ENCODE data around the gene KLHL12.

The KLHL12 gene

GRCh38 chr1:202888221-202888530 lies 38.9 kb downstream of the KLHL12 start:
- H3K27ac ChIP-seq (ENCODE audit: low read length): peak overlapping the region; percentile 82
- H3K9ac ChIP-seq (ENCODE audit: low read length in 2 of 2): peak overlapping the region; percentile 82 to 86
- peaks cover 4% of the 10 kb centered on the region for H3K4me1 ChIP-seq (ENCODE audit: control insufficient read depth, insufficient read depth, low read length)
- H3K27me3 ChIP-seq (ENCODE audit: control insufficient read depth in 1 of 2, insufficient read depth in 2 of 2, low read length in 2 of 2): no peaks in the 10 kb centered on the region
- H3K9me3 ChIP-seq (ENCODE audit: control insufficient read depth in 2 of 2, low read length in 2 of 2): no peaks in the 10 kb centered on the region
- H3K36me3 ChIP-seq (ENCODE audit: control insufficient read depth in 2 of 2, insufficient read depth in 2 of 2, low read length in 2 of 2): peaks cover 16 to 20% of the 10 kb centered on the region in 2 donors
- peak overlapping the region; percentile 78 to 93 for H3K4me3 ChIP-seq (ENCODE audit: low read length in 2 of 2)

DNA sequence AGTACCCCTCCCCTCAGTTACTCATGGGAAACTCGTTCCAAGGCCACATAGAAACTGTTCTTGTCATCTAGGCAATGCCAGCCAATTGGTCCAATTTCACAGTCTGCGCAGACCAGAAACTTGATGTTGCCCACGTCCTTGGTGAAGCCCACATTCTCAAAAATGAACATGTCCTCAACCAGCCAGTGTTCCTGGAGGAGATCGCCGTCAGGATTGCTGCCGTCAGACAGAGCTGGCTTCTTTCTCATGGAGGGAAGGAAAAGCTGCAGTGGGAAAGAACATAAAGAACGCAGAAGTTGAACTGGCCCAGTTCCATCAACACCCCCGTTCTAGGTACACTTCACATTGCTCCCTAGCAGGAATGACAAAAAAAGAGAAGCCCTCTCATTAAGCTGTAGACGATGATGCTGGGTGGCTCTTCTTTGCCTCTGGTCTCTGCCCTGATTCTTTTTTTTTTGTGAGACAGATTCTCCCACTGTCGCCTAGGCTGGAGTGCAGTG lies 46.0 kb downstream of the KLHL12 start:
- no peaks in the 10 kb centered on the region for H3K4me1 ChIP-seq (ENCODE audit: control insufficient read depth, insufficient read depth, low read length)
- H3K4me3 ChIP-seq (ENCODE audit: low read length in 2 of 2): no peak overlapping the region
- H3K9me3 ChIP-seq (ENCODE audit: control insufficient read depth in 2 of 2, low read length in 2 of 2): no peaks in the 10 kb centered on the region
- no peak overlapping the region for H3K9ac ChIP-seq (ENCODE audit: low read length in 2 of 2)
- peaks cover 5 to 15% of the 10 kb centered on the region in 2 donors for H3K36me3 ChIP-seq (ENCODE audit: control insufficient read depth in 2 of 2, insufficient read depth in 2 of 2, low read length in 2 of 2)
- no peak overlapping the region for H3K27ac ChIP-seq (ENCODE audit: low read length)
- no peaks in the 10 kb centered on the region for H3K27me3 ChIP-seq (ENCODE audit: control insufficient read depth in 1 of 2, insufficient read depth in 2 of 2, low read length in 2 of 2)

DNA sequence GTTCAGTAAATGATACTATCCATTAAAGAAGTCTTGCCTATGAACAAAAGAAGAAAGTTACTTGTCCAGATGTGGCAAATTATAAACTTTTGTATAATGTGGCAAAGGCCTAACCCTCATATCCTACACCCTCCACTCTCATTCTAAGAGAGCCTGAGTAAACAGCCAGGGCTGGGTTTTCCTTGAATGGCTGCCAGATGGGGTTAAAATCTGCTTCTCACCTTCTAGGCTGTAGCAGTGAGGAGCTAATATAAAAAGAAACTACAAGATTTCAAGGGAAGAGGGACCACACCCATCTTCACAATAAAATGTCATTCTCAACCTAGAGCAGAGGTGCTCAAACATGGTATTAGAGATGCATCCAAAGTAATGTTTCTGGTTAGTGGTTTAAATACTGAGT lies 47.0 kb downstream of the KLHL12 start:
- no peaks in the 10 kb centered on the region for H3K4me1 ChIP-seq (ENCODE audit: control insufficient read depth, insufficient read depth, low read length)

DNA sequence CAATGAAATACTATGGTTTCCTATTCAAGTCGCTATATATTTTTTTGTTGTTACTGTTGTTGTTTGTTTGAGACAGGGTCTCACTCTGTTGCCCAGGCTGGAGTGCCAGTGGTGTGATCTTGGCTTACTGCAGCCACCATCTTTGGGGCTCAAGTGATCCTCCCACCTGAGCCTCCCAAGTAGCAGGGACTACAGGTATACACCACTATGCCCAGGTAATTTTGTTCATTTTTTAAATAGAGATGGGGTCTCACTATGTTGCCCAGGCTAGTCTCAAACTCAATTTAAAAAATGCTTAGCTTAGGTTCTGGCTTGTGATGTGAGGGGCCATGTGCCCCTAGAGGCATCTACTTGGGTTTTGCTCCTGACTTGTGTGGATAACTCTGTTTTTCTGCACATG lies 47.9 kb downstream of the KLHL12 start:
- no peak overlapping the region for H3K27ac ChIP-seq (ENCODE audit: low read length)
- peaks cover 5 to 15% of the 10 kb centered on the region in 2 donors for H3K36me3 ChIP-seq (ENCODE audit: control insufficient read depth in 2 of 2, insufficient read depth in 2 of 2, low read length in 2 of 2)
- no peaks in the 10 kb centered on the region for H3K4me1 ChIP-seq (ENCODE audit: control insufficient read depth, insufficient read depth, low read length)
- H3K4me3 ChIP-seq (ENCODE audit: low read length in 2 of 2): no peak overlapping the region
- H3K9me3 ChIP-seq (ENCODE audit: control insufficient read depth in 2 of 2, low read length in 2 of 2): no peaks in the 10 kb centered on the region
- H3K27me3 ChIP-seq (ENCODE audit: control insufficient read depth in 1 of 2, insufficient read depth in 2 of 2, low read length in 2 of 2): no peaks in the 10 kb centered on the region
- no peak overlapping the region for H3K9ac ChIP-seq (ENCODE audit: low read length in 2 of 2)

More for the DNA sequence above, 47.0 kb downstream of the KLHL12 start:
- Histone ChIP-seq H3K27me3 (ENCODE audit: control insufficient read depth in 1 of 2, insufficient read depth in 2 of 2, low read length in 2 of 2) (no peaks in the 10 kb centered on the region), H3K27ac (ENCODE audit: low read length) (no peak overlapping the region), H3K4me3 (ENCODE audit: low read length in 2 of 2) (no peak overlapping the region), H3K36me3 (ENCODE audit: control insufficient read depth in 2 of 2, insufficient read depth in 2 of 2, low read length in 2 of 2) (peaks cover 5 to 15% of the 10 kb centered on the region in 2 donors), H3K9me3 (ENCODE audit: control insufficient read depth in 2 of 2, low read length in 2 of 2) (no peaks in the 10 kb centered on the region), H3K9ac (ENCODE audit: low read length in 2 of 2) (no peak overlapping the region)

DNA sequence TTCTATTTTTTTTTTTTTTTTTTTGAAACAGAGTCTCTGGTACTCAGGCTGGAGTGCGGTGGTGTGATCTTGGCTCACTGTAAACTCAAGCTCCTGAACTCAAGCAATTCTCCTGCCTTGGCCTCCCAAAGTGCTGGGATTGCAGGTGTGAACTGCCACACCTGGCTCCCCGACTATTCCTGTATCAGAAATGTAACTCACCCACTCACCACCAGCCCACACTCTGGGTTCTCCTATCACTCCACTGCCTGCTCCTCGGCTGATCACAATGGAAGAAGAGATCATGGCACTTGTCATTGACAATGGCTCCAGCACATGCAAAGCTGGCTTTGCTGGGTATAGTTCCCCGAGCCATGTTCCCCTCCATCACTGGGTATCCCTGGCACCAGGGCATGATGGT lies 54.0 kb downstream of the KLHL12 start:
- no peak overlapping the region for H3K4me3 ChIP-seq (ENCODE audit: low read length in 2 of 2)
- H3K27me3 ChIP-seq (ENCODE audit: control insufficient read depth in 1 of 2, insufficient read depth in 2 of 2, low read length in 2 of 2): no peaks in the 10 kb centered on the region
- no peak overlapping the region for H3K9ac ChIP-seq (ENCODE audit: low read length in 2 of 2)
- H3K27ac ChIP-seq (ENCODE audit: low read length): no peak overlapping the region
- no peaks in the 10 kb centered on the region for H3K9me3 ChIP-seq (ENCODE audit: control insufficient read depth in 2 of 2, low read length in 2 of 2)
- H3K36me3 ChIP-seq (ENCODE audit: control insufficient read depth in 2 of 2, insufficient read depth in 2 of 2, low read length in 2 of 2): no peaks in the 10 kb centered on the region
- no peaks in the 10 kb centered on the region for H3K4me1 ChIP-seq (ENCODE audit: control insufficient read depth, insufficient read depth, low read length)

GRCh38 chr1:202871367-202871766 lies 55.7 kb downstream of the KLHL12 start:
- Histone ChIP-seq H3K4me1 (ENCODE audit: control insufficient read depth, insufficient read depth, low read length) (no peaks in the 10 kb centered on the region), H3K9ac (ENCODE audit: low read length in 2 of 2) (no peak overlapping the region), H3K27ac (ENCODE audit: low read length) (no peak overlapping the region), H3K4me3 (ENCODE audit: low read length in 2 of 2) (no peak overlapping the region), H3K9me3 (ENCODE audit: control insufficient read depth in 2 of 2, low read length in 2 of 2) (no peaks in the 10 kb centered on the region), H3K27me3 (ENCODE audit: control insufficient read depth in 1 of 2, insufficient read depth in 2 of 2, low read length in 2 of 2) (no peaks in the 10 kb centered on the region), H3K36me3 (ENCODE audit: control insufficient read depth in 2 of 2, insufficient read depth in 2 of 2, low read length in 2 of 2) (no peaks in the 10 kb centered on the region)

- Histone ChIP-seq H3K9me3 (ENCODE audit: control insufficient read depth in 2 of 2, low read length in 2 of 2) (no peaks in the 10 kb centered on the region), H3K36me3 (ENCODE audit: control insufficient read depth in 2 of 2, insufficient read depth in 2 of 2, low read length in 2 of 2) (no peaks in the 10 kb centered on the region), H3K27me3 (ENCODE audit: control insufficient read depth in 1 of 2, insufficient read depth in 2 of 2, low read length in 2 of 2) (no peaks in the 10 kb centered on the region), H3K9ac (ENCODE audit: low read length in 2 of 2) (no peak overlapping the region), H3K4me3 (ENCODE audit: low read length in 2 of 2) (no peak overlapping the region), H3K4me1 (ENCODE audit: control insufficient read depth, insufficient read depth, low read length) (peaks cover 22% of the 10 kb centered on the region), H3K27ac (ENCODE audit: low read length) (no peak overlapping the region)
These were observed 64.1 kb downstream of the KLHL12 start for GRCh38 chr1:202862679-202863560.

- Histone ChIP-seq H3K9ac (ENCODE audit: low read length in 2 of 2) (peak overlapping the region; percentile 53 to 68), H3K36me3 (ENCODE audit: control insufficient read depth in 2 of 2, insufficient read depth in 2 of 2, low read length in 2 of 2) (no peaks in the 10 kb centered on the region), H3K9me3 (ENCODE audit: control insufficient read depth in 2 of 2, low read length in 2 of 2) (no peaks in the 10 kb centered on the region), H3K27ac (ENCODE audit: low read length) (no peak overlapping the region), H3K4me3 (ENCODE audit: low read length in 2 of 2) (peak overlapping the region; percentile 80 to 85), H3K27me3 (ENCODE audit: control insufficient read depth in 1 of 2, insufficient read depth in 2 of 2, low read length in 2 of 2) (no peaks in the 10 kb centered on the region), H3K4me1 (ENCODE audit: control insufficient read depth, insufficient read depth, low read length) (peaks cover 24% of the 10 kb centered on the region)
These were observed 65.5 kb downstream of the KLHL12 start for GRCh38 chr1:202861420-202862132.

DNA sequence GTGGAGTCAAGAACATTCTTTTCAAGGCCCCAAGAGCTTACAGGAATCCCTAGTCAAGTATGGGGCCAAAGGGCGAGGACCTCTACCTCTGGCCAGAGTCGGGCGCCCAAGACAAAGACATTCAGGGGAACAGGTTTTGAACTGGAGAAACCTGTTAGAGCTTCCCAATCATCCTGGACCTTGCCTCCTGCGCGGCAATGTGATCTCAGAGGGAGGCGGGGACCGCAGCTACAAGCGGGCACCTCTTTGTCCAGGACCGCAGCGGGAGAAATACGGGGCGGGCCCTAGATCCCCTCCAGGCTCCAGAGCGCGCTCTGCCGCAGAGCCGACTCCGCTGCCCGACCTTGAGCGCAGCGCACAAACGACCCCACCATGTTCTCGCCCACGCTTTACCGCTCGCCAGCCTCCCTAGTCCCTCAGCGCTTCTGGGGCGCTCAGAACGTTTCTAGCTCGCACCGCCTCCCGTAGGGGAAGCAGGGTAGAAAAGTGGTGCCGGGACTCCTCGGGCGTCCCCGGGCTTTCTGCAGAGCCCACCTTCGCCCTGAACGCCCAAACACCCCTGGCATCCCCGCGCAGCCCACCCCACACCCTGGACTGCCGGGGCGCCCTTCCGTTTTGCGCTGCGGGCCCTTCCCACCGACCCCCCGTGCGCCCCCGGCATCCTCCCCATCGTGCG lies 66.2 kb downstream of the KLHL12 start:
- Histone ChIP-seq H3K27me3 (ENCODE audit: control insufficient read depth in 1 of 2, insufficient read depth in 2 of 2, low read length in 2 of 2) (no peaks in the 10 kb centered on the region), H3K27ac (ENCODE audit: low read length) (no peak overlapping the region), H3K36me3 (ENCODE audit: control insufficient read depth in 2 of 2, insufficient read depth in 2 of 2, low read length in 2 of 2) (no peaks in the 10 kb centered on the region), H3K9ac (ENCODE audit: low read length in 2 of 2) (peak overlapping the region; percentile 53 to 55), H3K9me3 (ENCODE audit: control insufficient read depth in 2 of 2, low read length in 2 of 2) (no peaks in the 10 kb centered on the region), H3K4me1 (ENCODE audit: control insufficient read depth, insufficient read depth, low read length) (peaks cover 24% of the 10 kb centered on the region), H3K4me3 (ENCODE audit: low read length in 2 of 2) (peak overlapping the region; percentile 80 to 85)

DNA sequence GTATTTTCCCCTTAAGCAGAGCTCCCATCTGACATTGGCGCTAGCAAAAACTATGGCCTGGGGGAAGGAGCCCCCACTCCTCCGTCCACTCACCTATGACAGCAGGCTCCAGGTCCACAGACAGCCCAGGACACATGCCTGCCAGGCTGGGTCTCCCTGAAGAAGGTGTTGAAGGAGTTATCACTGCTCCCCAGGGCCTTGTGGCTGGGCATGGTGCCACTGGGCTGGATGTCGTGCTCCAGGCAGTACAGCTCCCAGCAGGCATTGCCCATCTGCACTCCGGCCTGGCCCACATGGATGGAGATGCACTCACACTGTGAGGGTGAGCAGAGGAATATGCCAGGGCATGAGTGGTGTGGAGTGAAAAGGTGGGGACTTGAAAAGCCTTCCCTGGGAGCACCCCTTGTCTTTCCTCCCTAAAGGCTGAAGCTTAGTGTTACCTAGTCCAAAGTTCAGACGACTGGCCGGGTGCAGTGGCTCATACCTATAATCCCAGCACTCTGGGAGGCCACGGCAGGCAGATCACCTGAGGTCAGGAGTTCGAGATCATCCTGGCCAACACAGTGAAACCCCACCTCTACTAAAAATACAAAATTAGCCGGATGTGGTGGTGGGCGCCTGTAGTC lies 68.1 kb downstream of the KLHL12 start:
- H3K9ac ChIP-seq (ENCODE audit: low read length in 2 of 2): peak overlapping the region; percentile 5 to 30
- no peaks in the 10 kb centered on the region for H3K36me3 ChIP-seq (ENCODE audit: control insufficient read depth in 2 of 2, insufficient read depth in 2 of 2, low read length in 2 of 2)
- no peaks in the 10 kb centered on the region for H3K9me3 ChIP-seq (ENCODE audit: control insufficient read depth in 2 of 2, low read length in 2 of 2)
- no peak overlapping the region for H3K4me3 ChIP-seq (ENCODE audit: low read length in 2 of 2)
- H3K27me3 ChIP-seq (ENCODE audit: control insufficient read depth in 1 of 2, insufficient read depth in 2 of 2, low read length in 2 of 2): no peaks in the 10 kb centered on the region
- peak overlapping the region; percentile 58 for H3K27ac ChIP-seq (ENCODE audit: low read length)
- peaks cover 24% of the 10 kb centered on the region for H3K4me1 ChIP-seq (ENCODE audit: control insufficient read depth, insufficient read depth, low read length)

Data from stomach smooth muscle (tissue), 2 donors.